ENCODE results near the gene KCNQ1.

The KCNQ1 gene, protein sequence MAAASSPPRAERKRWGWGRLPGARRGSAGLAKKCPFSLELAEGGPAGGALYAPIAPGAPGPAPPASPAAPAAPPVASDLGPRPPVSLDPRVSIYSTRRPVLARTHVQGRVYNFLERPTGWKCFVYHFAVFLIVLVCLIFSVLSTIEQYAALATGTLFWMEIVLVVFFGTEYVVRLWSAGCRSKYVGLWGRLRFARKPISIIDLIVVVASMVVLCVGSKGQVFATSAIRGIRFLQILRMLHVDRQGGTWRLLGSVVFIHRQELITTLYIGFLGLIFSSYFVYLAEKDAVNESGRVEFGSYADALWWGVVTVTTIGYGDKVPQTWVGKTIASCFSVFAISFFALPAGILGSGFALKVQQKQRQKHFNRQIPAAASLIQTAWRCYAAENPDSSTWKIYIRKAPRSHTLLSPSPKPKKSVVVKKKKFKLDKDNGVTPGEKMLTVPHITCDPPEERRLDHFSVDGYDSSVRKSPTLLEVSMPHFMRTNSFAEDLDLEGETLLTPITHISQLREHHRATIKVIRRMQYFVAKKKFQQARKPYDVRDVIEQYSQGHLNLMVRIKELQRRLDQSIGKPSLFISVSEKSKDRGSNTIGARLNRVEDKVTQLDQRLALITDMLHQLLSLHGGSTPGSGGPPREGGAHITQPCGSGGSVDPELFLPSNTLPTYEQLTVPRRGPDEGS

DNA sequence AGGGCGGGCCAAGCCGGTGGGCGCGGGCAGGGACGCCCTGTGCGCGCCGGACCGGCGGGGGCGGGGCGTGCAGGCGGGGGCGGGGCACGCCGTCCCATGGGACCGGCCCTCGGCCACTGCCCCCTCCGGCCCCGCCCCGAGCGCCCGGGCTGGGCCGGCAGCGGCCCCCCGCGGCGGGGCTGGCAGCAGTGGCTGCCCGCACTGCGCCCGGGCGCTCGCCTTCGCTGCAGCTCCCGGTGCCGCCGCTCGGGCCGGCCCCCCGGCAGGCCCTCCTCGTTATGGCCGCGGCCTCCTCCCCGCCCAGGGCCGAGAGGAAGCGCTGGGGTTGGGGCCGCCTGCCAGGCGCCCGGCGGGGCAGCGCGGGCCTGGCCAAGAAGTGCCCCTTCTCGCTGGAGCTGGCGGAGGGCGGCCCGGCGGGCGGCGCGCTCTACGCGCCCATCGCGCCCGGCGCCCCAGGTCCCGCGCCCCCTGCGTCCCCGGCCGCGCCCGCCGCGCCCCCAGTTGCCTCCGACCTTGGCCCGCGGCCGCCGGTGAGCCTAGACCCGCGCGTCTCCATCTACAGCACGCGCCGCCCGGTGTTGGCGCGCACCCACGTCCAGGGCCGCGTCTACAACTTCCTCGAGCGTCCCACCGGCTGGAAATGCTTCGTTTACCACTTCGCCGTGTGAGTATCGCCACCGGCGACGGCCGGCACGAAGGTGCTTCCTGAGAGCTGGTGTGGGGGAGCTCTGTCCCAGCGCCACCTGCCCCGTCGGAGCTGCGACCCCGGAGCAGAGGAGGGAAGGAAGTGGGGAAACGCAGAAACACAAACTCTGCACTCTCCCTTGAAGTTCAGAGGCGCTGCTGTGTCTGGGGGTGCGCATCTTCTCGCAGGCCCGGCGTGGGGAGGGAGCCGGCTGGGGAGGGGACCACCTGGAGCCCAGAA is at the start of gene KCNQ1:
Gene KCNQ1 (plus strand): TSS at position 188 of the 925 bp plus-strand sequence. CDS start 91 bp downstream, at position 279.
- peak; percentile 78 for DNase-seq

DNA sequence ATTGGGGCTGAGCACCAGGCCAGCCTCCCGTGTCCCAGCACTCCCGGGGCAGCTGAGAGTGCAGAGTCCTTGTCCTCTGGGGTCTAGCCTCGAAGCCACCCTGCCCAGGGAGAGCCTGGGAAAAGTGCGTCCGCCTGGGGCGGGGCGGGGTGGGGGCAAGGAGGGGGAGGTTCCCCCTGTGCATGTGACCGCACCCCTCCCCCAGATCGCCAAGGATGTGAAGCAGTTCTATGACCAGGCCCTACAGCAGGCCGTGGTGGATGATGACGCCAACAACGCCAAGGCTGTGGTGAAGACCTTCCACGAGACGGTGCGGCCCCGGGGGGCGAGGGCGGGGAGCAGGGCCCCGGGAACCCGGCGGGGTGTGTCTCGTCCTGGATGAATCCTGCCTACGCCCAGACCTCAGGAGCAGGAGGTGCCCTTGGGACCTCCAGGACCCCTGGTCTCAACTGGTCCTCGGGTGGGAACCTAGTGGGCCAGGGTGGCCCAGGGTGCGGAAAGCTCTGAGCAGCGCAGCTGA is 49.5 kb upstream of the KCNQ1 start:
- no peak for DNase-seq

DNA sequence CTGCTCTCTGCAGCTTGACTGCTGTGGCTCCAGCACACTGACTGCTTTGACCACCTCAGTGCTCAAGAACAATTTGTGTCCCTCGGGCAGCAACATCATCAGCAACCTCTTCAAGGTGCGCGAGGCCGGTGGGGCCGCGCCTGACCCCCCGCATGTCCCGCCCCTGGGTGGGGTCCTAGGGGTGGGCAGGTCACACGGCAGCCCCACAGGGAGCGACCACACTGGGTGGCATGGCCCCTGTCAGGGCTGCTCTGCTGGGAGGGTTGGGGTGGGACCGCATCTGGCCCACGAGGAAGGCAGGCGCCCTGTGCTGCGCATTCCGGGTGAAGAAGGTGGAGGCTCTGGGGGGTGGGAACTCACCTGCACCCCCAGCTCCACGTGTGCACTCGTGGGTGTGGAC is 49.0 kb upstream of the KCNQ1 start:
- no peak for DNase-seq

DNA sequence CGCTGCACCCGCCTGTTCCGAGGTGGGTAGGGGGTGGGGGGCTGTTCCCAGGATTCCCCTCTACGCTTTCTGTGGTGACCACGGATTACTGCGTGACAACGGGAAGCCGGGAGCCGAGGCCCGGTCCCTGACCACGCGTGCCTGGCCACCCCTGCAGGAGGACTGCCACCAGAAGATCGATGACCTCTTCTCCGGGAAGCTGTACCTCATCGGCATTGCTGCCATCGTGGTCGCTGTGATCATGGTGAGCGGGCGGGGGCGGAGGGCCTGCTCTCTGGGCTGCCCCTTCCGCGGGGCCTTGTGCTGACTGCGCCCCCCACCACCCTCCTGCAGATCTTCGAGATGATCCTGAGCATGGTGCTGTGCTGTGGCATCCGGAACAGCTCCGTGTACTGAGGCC is 48.3 kb upstream of the KCNQ1 start:
- DNase-seq = no peak

DNA sequence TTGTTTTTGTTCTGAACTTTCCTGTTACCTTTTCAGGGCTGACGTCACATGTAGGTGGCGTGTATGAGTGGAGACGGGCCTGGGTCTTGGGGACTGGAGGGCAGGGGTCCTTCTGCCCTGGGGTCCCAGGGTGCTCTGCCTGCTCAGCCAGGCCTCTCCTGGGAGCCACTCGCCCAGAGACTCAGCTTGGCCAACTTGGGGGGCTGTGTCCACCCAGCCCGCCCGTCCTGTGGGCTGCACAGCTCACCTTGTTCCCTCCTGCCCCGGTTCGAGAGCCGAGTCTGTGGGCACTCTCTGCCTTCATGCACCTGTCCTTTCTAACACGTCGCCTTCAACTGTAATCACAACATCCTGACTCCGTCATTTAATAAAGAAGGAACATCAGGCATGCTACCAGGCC is 47.8 kb upstream of the KCNQ1 start:
- DNase-seq = no peak

DNA sequence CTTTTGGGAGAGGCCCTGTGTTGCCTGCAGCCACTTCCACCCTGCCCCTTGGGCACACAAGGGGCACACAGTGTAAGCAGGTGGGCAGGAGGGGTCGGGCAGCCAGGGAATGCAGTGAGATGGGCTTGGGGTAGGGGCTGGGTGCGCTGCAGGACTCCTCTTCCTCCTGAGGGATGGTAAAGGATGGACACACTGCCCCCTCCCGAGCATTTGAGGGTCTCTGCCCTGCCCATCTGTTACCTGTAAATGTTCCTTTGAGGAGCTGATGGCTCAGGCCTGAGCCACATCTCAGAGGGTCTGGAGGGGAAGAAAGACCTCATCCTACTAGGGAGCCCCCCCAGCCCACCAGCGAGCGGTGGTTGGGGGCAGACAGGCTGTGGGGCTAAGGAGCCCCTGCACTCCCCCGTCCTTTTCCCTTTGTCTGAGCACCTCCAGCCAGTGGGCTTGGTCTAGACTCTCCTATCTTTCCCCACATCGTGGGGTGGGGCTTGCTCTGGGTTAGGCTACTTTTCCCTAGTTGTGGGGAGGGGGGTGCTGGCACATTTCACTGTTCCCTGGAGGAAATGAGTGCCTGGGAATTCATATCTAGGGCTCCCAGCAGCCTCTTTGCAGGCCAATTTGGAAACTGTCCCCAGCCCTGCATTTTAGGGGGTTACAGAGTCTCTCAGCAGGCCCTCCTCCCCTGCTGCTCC is 46.0 kb upstream of the KCNQ1 start:
- DNase-seq = no peak

DNA sequence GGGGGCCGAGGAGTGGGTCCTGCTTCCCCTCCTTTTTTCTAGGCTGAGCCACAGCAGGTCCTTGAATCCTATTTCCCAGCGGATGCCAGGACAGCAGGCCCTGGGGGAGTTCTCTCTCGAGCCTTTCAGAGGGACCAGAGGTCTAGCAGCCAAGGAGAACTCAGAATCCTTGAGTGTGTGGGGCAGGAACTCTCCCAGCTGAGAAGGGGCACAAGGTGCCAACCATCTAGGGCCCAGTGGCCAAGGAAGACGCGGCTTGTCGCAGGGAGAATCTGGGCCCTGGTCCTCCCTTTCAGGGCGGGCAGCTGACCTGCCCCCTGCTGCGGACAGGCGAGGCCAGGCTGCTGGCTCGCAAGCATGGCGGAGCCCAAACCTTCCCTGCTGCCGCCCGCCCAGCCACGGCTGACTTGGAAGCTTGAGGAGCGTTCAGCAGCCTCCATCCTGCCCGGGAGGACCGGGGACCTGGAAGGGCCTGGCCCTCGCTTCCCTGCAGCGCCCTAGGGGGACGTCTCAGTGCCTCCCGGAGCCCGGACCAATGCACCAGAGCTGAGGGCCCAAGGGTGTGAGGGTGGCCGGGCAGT is 45.2 kb upstream of the KCNQ1 start:
- peak; percentile 31 for DNase-seq

DNA sequence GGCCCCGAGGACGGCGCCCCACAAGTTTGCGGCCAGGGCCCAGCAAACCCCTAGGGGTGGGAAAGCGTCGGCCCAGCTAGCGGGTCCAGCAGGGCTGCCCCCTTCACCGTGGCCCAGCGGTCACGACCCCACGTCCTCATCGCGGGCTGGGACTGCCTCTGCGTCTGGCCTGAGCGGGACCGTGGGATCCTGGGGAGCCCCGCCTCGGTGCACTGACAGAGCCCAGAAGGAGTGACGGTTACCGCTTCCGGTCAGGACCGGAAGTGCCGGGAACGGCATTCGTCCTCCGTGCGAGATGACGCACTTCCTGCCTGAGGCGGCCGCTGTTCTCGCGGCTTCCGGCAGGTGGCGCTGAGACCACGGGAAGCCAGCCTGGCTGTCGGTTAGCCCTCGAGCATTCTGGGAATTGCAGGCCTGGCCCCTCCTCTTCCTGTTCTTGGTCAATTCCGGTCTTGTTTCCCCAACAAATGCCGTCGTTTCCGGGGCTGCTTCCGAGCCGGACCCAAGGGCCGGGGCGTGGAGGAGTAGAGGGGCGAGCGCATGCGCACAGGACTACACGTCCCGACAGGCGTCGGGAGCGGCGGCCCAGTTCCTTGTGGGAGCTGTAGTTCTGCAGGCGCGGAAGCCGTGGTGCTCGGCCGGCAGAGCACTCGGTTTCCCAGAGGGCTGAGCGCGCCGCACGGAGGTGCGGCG is 44.6 kb upstream of the KCNQ1 start, which contains the start of gene TSSC4:
Gene TSSC4 (plus strand): TSS at position 682 of the 693 bp plus-strand sequence. CDS start 1,884 bp downstream, outside the sequence.
- peak; percentile 99 for DNase-seq

DNA sequence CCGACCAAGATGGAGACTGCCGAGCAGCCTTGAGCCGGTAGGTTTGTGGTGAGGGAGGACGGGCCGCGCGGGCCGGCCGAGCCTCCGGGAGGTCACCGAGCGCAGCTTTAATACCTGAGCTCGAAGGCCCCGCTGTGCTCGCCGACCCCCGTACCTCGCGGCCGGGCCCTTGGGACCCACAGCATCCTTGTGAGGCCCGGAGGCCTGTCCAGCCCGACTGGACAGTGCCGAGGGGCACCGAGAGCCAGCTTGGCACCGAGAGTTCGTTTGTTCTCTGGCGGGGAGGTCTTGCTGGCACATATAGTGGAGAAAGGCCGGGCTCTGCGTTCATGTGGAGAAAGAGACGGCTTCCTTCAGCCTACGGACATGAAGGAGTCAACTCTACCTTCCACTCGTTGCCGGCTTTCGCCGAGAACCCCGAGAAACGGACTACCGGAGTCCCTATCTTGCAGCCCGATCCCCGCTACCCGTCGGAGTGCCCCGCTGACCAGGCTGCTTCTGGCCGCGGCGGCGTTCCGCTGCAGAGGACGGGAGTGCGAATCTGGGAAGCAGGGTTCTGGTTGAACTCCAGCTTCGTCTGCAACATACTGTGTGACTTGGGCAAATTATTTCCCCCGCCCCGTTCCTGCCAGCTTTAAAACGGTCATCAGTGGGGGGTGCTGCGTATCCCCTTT is 43.9 kb upstream of the KCNQ1 start:
- no peak for DNase-seq

DNA sequence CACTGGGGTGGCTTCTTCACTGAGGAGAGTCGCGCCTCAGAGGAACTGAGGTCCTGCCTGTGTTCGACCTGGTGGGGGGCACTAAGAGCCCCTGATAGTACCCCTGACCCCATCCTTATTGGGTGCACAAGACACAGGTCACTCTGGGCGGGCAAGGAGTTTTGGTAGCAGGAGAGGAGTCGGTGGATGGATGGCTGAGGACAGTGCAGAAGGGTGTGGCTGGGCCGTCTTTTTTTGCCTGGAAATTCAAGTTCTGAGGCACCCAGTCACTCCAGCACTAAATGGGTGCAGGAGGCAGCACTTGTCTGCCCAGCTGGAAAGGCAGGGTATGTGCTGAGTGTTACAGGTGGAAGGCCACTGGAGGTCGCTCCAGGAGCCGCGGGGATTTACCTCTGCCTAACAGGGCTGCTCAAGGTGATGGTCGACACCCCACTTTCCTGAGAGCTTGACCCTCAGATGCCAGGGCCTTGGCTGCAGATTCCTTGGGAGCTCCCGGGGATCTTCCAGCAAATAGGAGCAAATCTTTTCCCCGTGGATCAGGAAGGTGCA is 43.3 kb upstream of the KCNQ1 start:
- no peak for DNase-seq

DNA sequence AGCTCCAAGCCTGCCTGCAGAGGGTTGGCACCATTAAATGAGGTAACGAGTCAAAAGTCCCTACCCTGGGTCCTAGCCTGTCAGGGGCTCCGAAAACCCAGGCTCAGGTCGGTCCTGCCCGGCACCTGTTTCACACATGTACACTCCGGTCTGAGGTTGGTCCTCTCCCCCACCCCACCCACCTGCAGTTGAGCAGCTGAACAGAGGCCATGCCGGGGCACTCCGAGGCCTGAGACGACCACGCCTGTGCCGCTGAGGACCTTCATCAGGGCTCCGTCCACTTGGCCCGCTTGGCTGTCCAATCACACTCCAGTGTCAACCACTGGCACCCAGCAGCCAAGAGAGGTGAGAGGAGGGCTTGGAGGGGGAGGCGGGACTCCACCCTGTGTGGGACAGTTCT is 42.7 kb upstream of the KCNQ1 start:
- no peak for DNase-seq

DNA sequence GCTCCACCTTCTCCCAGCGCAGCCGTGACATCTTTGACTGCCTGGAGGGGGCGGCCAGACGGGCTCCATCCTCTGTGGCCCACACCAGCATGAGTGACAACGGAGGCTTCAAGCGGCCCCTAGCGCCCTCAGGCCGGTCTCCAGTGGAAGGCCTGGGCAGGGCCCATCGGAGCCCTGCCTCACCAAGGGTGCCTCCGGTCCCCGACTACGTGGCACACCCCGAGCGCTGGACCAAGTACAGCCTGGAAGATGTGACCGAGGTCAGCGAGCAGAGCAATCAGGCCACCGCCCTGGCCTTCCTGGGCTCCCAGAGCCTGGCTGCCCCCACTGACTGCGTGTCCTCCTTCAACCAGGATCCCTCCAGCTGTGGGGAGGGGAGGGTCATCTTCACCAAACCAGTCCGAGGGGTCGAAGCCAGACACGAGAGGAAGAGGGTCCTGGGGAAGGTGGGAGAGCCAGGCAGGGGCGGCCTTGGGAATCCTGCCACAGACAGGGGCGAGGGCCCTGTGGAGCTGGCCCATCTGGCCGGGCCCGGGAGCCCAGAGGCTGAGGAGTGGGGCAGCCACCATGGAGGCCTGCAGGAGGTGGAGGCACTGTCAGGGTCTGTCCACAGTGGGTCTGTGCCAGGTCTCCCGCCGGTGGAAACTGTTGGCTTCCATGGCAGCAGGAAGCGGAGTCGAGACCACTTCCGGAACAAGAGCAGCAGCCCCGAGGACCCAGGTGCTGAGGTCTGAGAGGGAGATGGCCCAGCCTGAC is 41.7 kb upstream of the KCNQ1 start:
- DNase-seq = no peak

DNA sequence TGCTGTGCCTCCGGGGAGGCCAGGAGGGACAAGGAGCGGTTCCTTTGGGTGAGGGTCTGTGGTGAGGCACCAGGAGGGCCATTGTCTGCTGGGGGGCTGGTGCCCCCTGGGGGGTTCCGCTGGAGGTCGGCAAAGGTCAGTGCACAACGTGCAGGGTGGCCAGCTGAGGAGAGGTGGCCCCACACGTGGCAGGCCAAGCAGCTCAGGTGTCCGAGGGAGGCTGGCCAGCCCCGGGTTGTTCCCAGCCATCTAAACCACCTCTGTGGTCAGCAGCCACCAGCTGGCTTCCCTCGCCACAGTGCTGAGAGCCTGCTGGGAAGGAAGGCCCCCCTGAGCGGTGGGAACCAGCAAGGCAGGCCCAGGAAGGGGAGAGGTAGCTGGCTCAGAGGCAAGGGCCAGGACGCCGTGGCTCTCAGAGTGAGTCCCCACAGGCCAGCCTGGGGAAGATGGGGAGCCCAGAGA is 40.0 kb upstream of the KCNQ1 start:
- no peak for DNase-seq

DNA sequence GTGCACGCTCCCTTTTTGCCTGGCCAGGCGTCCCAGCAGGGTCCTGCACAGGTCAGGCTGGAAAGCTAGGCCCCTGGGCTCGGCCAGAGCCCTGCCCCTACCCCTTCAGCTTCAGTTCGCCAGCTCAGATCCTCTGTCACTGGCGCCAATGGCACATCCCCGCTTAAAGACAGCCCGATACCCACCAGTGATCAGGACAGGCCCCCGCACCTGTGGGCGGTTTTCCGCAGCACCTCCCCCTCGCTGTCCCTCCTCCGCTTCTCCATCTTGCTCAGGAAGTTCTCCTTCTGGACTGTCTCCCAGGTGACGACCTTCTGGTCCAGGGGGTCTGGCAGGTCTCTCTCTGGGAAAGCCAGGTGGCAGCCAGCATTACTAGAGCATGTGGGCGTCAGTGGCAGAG is 38.4 kb upstream of the KCNQ1 start:
- no peak for DNase-seq

DNA sequence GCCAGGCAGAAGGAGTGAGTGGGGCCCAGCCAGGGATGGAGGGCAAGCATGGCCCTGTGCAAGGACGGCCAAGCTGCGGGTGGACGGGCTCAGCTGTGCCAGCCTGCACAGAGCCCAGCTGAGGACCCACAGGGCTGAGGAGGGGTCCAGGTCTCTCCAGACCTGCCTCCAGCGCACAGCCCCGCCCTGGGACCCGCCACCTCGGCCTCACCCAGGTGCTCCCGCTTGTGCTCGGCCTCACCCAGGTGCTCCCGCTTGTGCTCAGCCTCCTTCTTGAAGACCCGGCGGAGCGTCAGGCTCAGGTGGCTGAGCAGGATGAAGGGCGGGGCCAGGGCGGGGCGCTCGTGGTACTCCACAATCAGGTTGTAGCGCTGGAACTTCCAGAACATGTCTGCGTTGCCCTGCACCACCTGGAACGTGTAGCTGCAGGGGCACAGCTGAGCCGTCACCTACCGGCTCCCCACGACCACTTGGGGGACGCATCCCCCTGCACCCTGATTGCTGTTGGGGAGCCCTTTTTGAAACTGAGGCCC is 37.9 kb upstream of the KCNQ1 start:
- no peak for DNase-seq

DNA sequence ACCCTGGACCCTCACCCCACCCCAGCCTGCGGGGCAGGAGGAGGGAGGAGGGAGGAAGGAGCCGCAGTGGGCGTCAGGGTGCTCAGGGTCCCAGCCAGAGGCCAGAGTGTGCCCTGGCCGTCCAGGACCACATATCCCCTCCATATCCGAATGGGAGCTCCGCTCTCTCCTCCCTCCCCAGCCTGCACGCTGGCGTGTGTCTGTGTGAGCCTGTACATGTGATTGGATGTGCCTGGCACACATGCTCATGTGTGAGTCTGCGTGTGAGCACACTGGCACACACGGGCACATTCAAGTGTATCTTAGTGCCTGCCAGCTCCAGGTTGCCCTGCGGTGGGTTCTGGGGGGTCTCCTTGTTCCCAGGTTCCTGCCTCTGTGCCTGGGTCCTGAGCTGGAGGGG is 36.1 kb upstream of the KCNQ1 start:
- no peak for DNase-seq

DNA sequence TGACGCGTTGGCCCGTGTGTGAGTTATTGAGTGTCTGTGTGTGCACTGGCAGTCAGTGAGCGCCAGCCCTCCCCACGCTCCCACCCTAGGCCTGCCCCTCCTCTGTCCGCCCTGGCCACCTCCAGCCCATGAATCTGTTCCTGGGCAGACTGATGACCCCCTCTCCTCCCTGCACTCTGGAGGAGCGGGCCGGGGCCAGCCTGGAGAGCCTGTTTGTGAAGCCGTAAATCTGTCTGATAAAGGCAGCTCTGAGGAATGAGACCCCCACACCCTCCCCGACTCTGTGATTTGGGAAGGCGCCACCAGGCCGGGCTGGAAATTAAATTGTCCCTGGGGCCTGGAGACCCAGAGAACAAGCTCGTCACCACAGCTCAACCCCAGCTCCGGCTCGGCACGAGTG is 35.7 kb upstream of the KCNQ1 start:
- DNase-seq = no peak

DNA sequence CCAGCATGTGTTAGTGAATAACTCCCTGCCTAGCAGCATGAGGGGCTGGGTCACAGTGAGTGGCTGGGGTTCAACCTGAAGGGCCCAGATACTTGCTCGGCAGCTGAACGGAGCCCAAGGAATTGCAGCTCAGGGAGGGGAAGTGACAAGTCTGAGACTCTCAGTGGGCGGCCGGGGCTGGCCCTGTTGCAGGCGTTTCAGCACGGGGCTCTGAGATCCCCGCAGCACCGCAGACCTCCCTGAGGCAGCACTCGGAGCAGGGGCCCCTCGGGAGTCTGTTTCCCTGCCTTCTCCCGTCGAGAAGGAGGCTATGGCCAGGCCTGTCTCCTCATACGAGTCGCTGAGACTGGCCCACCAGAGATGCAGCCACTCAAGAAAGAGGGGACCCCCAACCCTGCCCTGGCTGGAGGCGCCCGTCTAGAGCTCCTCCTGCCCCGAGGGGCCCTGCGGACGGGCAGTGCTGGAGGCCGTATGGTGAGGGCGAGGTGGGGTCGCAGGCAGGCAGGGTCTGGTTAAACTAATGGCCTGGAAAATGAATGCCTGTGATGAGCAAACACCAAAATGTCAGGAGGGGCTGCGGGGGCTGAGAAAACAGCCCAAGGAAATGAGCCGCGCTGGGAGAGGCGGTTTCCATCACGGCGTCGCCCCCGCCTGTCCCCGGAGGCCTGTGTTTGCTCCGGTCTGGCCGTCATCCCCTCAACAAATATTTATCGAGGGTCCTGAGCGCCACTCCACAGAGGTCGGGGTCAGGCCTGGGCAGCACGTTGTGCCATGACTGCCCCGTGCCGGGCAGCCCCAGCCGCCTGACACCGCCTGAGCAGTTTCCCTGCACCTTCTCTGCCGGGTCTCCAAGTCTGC is 35.0 kb upstream of the KCNQ1 start:
- DNase-seq = no peak

All from stimulated activated CD4-positive, alpha-beta T cell treated with anti-CD3 and anti-CD28 coated beads, Interleukin-15, amount 100 ng/mL, for 24 hours (primary cell).